Measurements from ENCODE around the gene RDX. TPM values are rescaled to one million over a fixed set of nuclear protein-coding genes. Genes with fewer than 3 reads are reported as not detected.

RDX gene
- total RNA-seq, 1 donor from 2014 or later: 105 TPM

DNA sequence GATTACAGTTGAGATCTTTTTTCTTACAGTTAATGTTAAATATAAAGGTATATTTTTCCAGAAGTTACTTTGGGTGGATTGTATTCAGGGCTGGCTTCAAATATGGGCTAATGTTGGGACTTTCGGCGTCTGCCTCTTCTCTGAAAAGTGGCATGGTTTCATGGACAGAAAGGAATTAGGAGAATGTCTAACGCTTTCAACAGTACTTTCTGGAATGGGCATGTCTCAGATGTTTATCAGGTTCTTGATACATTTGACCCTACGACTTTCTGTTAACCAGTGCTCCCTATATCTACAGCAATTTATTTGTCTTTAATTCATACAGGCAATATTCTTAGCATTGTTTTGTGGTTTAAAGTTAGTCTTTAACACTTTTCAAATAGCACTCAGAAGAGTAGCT lies 169.5 kb downstream of the RDX start:
- H3K4me3 ChIP-seq: no peak overlapping the region
- DNase-seq (ENCODE audit: low spot score in 2 of 2): no peak
- no peaks in the 10 kb centered on the region for H3K27me3 ChIP-seq
- TF ChIP-seq, protein P1, sequence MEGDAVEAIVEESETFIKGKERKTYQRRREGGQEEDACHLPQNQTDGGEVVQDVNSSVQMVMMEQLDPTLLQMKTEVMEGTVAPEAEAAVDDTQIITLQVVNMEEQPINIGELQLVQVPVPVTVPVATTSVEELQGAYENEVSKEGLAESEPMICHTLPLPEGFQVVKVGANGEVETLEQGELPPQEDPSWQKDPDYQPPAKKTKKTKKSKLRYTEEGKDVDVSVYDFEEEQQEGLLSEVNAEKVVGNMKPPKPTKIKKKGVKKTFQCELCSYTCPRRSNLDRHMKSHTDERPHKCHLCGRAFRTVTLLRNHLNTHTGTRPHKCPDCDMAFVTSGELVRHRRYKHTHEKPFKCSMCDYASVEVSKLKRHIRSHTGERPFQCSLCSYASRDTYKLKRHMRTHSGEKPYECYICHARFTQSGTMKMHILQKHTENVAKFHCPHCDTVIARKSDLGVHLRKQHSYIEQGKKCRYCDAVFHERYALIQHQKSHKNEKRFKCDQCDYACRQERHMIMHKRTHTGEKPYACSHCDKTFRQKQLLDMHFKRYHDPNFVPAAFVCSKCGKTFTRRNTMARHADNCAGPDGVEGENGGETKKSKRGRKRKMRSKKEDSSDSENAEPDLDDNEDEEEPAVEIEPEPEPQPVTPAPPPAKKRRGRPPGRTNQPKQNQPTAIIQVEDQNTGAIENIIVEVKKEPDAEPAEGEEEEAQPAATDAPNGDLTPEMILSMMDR (IDR thresholded peaks at IDR 0.05): no peak
- no peak overlapping the region for H3K27ac ChIP-seq
- no peaks in the 10 kb centered on the region for H3K9me3 ChIP-seq
- H3K36me3 ChIP-seq: no peaks in the 10 kb centered on the region
- intact Hi-C loops (cut with DNase I): no loop called here
- no peaks in the 10 kb centered on the region for H3K4me1 ChIP-seq

GRCh38 chr11:110125632-110126031 lies 170.8 kb downstream of the RDX start:
- H3K27ac ChIP-seq: no peak overlapping the region
- H3K4me3 ChIP-seq: no peak overlapping the region
- intact Hi-C loops (cut with DNase I): no loop called here
- DNase-seq (ENCODE audit: low spot score in 2 of 2): no peak
- peaks cover 3 to 6% of the 10 kb centered on the region in 2 donors for H3K4me1 ChIP-seq
- H3K9me3 ChIP-seq: no peaks in the 10 kb centered on the region
- TF ChIP-seq, protein P1 (IDR thresholded peaks at IDR 0.05): no peak
- no peaks in the 10 kb centered on the region for H3K27me3 ChIP-seq
- no peaks in the 10 kb centered on the region for H3K36me3 ChIP-seq

Other genes starting within 250 kb of the RDX start
- gene ZC3H12C, start 203.2 kb downstream of the RDX start, total RNA-seq: 6.3 TPM
- gene FDX1, start 133.3 kb upstream of the RDX start, total RNA-seq: 17.6 TPM